NCI-H748 (cell line): ENCODE results near the gene CCDC117.
A peak's percentile ranks its signal among the peaks of the same experiment; 100 is the strongest.

Experiments used
- DNase-seq: peaks from one replicate; lab custom pipeline; 2025; ENCODE audit not compliant: unreplicated experiment; lab: John Stamatoyannopoulos, UW

CCDC117 gene

GRCh38 chr22:28769394-28770085, 3.0 kb upstream of the CCDC117 start:
- DNase-seq, result no peak

DNA sequence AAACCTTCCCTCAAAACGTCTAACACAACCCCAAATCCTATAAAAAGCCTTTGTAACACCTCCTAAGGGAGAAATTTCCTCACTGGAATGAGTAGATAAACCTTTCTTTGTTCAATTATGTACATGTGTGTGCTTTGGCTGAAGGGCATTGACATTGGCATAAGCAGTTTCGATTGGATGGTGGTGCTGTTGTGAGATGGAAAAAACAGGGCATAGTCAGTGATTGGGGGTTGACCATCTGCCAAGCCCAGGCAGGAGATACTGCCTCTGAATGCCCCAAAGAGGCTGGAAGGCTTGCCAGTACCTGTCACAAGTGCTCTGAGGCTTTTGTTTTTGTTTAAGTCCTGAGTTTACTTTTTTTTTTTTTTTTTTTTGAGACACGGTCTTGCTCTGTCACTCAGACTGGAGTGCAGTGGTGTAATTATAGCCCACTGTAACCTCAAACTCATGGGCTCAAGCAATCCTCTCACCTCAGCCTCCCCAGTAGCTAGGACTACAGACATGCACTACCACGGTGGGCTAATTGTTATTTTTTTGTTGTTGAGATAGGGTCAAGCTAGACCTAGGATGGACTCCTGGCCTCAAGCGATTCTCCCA, 1.2 kb upstream of the CCDC117 start:
- no peak for DNase-seq

DNA sequence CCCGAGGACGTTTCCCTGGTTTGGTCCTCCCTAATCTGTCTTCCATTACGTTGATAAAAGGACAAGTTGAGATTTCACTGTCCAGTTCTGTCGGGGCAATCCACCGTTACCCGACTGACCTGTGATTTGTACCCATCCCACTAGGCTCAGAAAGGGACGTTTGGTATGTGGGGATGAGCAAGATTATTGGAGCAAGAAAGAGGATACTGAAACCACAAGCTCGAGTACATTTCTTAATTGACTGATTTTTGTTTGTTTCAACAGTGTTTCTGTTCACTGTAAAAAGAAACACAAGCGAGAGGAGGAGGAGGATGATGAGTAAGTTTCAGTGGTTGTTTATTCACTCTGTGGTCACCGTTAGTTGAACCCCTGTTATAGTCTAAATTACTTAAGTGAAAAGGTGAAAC, 969 bp downstream of the CCDC117 start:
- DNase-seq, result no peak

DNA sequence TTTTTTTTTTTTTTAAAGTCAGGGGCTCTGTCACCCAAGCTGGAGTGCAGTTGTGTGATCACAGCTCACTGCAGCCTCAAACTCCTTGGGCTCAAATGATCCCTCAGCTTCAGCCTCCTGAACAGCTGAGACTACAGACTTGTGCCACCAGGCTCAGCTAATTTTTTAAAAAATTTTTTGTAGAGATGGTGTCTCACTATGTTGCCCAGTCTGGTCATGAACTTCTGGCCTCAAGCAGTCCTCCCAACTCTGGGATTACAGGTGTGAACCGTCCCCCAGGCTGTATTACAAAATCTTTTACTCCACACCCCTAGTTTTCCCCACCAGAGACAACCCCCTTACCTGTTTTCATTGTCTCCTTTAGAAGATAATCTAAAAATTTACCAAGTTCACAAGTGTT, 1.9 kb downstream of the CCDC117 start:
- DNase-seq, result no peak

DNA sequence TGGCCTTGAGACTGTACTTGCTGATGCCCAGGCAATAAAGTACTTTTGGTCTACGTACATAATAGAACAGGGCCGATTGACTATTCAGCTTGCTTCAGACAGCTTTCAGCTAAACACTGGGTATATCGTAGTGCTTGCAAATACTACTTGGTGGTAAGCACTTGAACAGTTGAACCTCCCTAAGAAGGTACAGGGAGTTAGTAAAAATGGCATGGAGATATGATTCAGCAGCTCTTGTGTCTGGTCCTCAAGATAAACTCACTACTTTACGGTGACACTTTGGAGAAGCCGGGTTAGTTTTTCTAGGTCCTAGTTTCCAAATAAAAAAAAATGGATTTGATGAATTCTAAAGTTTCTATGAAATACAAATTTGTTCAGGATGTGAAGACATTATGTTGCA, 7.3 kb downstream of the CCDC117 start:
- no peak for DNase-seq

GRCh38 chr22:28780296-28780695, 7.8 kb downstream of the CCDC117 start:
- DNase-seq, result no peak

GRCh38 chr22:28783786-28784671, 11.5 kb downstream of the CCDC117 start:
- no peak for DNase-seq

- no peak for DNase-seq
Observed at GRCh38 chr22:28788601-28789000, 16.1 kb downstream of the CCDC117 start.

DNA sequence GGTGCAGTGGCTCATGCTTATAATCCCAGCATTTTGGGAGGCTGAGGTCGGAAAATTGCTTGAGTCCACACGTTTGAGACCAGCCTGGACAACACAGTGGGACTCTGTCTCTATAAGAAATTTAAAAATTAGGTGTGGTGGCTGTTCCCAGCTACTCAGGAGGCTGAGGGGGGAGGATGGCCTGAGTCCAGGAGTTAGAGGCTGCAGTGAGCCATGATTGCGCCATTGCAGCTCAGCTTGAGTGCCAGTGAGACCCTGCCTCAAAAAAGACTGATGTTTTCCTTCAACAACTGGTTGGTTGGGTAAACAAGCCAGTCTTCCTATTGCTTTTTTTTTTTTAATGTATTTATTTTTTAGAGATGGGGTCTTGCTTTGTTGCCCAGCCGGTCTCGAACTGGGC, 18.6 kb downstream of the CCDC117 start:
- DNase-seq, result no peak

- DNase-seq, result peak; percentile 4
Observed at GRCh38 chr22:28791841-28792490, 19.5 kb downstream of the CCDC117 start.

- no peak for DNase-seq
Observed at GRCh38 chr22:28792491-28793383, 20.2 kb downstream of the CCDC117 start.

DNA sequence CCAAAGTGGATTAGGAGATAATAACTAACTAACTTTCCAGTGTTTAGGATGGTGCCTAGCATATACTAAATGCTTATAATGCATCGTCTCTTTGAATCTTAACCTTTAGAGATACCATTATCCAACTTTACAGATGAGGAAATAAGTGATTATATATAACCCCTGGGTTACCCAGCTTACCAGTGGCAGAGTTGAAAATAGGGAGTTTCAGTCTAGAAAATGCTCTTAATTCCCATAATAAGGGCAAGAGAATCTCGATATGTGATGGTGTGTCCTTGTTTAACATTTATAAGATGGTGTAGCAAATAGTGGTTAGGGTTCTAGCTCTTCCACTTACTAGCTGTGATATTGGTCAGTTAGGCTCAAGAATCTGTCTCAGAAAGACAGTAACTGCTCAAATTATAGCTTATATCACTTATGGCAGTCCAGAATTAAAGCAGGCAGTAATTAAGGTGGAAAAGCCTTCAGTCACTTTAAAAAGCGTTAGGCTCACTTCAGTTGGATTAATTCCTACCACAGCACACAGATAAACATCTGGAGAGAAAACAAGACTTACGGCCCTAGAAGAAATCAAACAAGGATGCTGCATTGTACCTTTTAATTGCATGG, 21.6 kb downstream of the CCDC117 start:
- no peak for DNase-seq

- DNase-seq, result no peak
Observed at GRCh38 chr22:28795071-28795693, 22.7 kb downstream of the CCDC117 start.

DNA sequence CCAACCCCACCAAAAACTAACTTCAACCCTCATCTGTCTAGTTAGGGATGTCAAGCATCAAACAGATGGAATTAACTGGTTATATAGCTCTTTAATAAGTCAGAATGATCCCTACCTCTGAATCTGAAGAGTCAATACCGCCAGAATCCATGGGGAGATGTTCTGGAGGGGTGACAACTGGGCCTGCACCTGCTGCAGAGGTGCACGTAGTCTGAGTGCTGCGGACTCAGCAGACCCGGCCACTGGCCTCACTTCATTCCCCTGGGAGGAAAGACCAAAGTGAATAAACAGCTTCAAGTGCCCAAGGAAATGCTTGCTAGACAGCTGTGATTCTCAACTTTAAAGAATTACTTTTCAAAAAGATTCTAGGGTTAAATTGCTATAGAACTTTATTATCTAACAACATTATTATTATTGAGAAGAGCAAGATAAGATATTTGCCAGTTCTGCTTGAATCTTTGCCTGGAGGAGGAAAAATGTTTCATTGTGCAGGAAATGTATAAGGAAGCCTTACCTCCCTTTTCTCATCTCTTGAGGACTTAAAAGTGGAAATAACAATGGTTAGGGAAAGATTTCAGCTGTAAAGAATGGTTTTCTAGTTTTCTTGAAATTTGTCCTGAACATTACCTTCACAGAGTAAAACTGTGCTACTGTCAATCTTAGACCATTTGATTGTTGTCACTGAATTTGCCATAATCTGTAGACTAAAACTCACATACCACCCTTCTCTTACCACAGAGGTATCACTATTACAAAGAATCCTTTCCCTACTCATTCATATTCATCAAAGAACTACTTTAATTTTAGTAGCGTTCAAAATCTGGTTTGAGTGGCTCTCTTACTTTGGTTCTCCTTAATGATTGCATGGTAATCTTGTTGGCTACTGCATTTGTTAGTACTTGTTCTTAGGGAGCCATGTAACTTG, 23.7 kb downstream of the CCDC117 start:
- no peak for DNase-seq

GRCh38 chr22:28798810-28799605, 26.5 kb downstream of the CCDC117 start:
- DNase-seq, result peak; percentile 58

DNA sequence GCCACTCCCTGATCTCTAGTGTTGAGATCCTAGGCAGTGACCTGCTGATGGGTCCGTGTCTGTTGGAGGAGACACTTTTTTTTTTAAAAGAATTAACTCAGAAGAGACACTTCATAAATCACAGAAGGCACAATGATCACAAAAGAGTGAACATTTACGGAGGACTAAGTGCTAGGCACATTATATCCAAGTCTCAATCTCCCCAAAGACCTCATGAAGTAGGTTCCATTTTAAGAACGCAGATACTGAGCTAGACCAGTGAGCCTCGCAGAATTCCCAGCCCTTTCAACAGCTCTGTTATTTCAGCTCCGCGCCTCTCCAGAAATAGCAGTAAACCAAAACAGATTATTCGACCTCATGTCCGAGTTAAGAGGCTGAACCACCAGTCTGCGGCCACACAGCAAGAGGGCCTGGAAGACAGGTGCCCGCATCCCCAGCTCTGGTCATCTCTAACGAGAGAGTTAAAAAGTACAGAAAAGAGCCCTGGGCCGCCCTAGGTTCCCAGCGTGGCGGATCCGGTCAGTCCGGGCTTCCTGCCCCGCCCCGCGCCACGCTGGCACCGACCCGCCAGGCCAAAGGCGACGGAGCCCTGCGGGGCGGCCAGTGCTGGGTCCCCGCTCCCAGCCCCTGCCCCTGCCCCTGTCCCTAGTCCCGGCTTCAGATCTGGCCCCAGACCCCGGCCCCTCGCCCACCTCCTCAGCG, 27.3 kb downstream of the CCDC117 start:
- DNase-seq, result peak; percentile 59
